HEK293 (cell line): ENCODE data around the gene KIFC1.
"Not testable (repeated sequence)": the region's sequence is repeated elsewhere in the genome, so short reads cannot be mapped to it uniquely, and the experiment has no call there.

Experiments
- CTCF ChIA-PET: fragments of 350-600 bp; formaldehyde crosslinking; extraction: SDS; loops from one replicate; lab custom pipeline; 2021; ENCODE audit warnings: antibody characterized with exemption; lab: Yijun Ruan, JAX
- POLR2A ChIA-PET: fragments of 300-600 bp; formaldehyde crosslinking; extraction: SDS; loops from one replicate; lab custom pipeline; 2020; ENCODE audit warnings: antibody characterized with exemption, inconsistent platforms; lab: Yijun Ruan, JAX
- H3K27ac ChIP-seq: fragments of 200-500 bp; sonication (Bioruptor generic); 2 replicates; pipeline ENCODE4 v1.5.1; 2014; ENCODE audit warnings: low read depth, low read length, control low read depth, inconsistent platforms; ENCODE audit errors: extremely low read depth
- H3K36me3 ChIP-seq, 2 experiments: fragments of 200-500 bp in 1 of 2; sonication (Bioruptor generic) in 1 of 2; 1 replicate in 1 of 2; 2 replicates in 1 of 2; pipeline ENCODE4 v1.5.1; 2014 to 2017; ENCODE audit warnings: inconsistent platforms in 2 of 2, low read length in 2 of 2; ENCODE audit not compliant: control insufficient read depth in 2 of 2, insufficient read depth in 1 of 2
- H3K4me1 ChIP-seq: fragments of 200-500 bp; sonication (Bioruptor generic); 2 replicates; pipeline ENCODE4 v1.5.1; 2014; ENCODE audit warnings: mild to moderate bottlenecking, low read length, inconsistent platforms; ENCODE audit not compliant: control insufficient read depth, insufficient read depth
- H3K4me3 ChIP-seq: 2 replicates; pipeline ENCODE4 v1.5.1; 2011; ENCODE audit warnings: low read depth, mild to moderate bottlenecking, control low read depth, low read length, moderate library complexity
- H3K9me3 ChIP-seq: fragments of 200-500 bp; sonication (Bioruptor generic); 2 replicates; pipeline ENCODE4 v1.5.1; 2014; ENCODE audit warnings: low read depth, low read length, inconsistent platforms; ENCODE audit not compliant: control insufficient read depth, insufficient read depth
- AEBP2 ChIP-seq: fragments of 450-650 bp; formaldehyde crosslinking; IDR thresholded peaks from 2 replicates; pipeline ENCODE4 v1.5.1; 2016; ENCODE audit warnings: missing biosample characterization, missing genetic modification characterization, borderline replicate concordance
- EGR2 ChIP-seq: fragments of 450-650 bp; formaldehyde crosslinking; IDR thresholded peaks from 2 replicates; pipeline ENCODE4 v1.5.1; 2016; ENCODE audit warnings: low read depth, missing biosample characterization, missing genetic modification characterization
- PRDM10 ChIP-seq: fragments of 450-650 bp; formaldehyde crosslinking; IDR thresholded peaks from 2 replicates; pipeline ENCODE4 v1.5.1; 2016; ENCODE audit warnings: missing biosample characterization, missing genetic modification characterization
- PRDM6 ChIP-seq: fragments of 450-650 bp; formaldehyde crosslinking; IDR thresholded peaks from 2 replicates; pipeline ENCODE4 v1.5.1; 2017; ENCODE audit warnings: missing biosample characterization, missing genetic modification characterization
- SP7 ChIP-seq: fragments of 450-650 bp; formaldehyde crosslinking; IDR thresholded peaks from 2 replicates; pipeline ENCODE4 v1.5.1; 2016; ENCODE audit warnings: missing biosample characterization, missing genetic modification characterization
- ZBTB17 ChIP-seq: fragments of 450-650 bp; formaldehyde crosslinking; IDR thresholded peaks from 2 replicates; pipeline ENCODE4 v1.5.1; 2016; ENCODE audit warnings: missing biosample characterization, missing genetic modification characterization
- ZNF184 ChIP-seq: fragments of 450-650 bp; IDR thresholded peaks from 2 replicates; pipeline ENCODE4 v1.5.1; 2018; ENCODE audit warnings: missing biosample characterization, mild to moderate bottlenecking, missing genetic modification characterization
- ZNF221 ChIP-seq: fragments of 450-650 bp; formaldehyde crosslinking; IDR thresholded peaks from 2 replicates; pipeline ENCODE4 v1.5.1; 2017; ENCODE audit warnings: missing biosample characterization, missing genetic modification characterization, borderline replicate concordance
- ZNF362 ChIP-seq: fragments of 450-650 bp; formaldehyde crosslinking; IDR thresholded peaks from 2 replicates; pipeline ENCODE4 v1.5.1; 2016; ENCODE audit warnings: missing biosample characterization, missing genetic modification characterization
- ZNF664 ChIP-seq: fragments of 450-650 bp; formaldehyde crosslinking; IDR thresholded peaks from 2 replicates; pipeline ENCODE4 v1.5.1; 2016; ENCODE audit warnings: missing biosample characterization, missing genetic modification characterization

KIFC1 gene

GRCh38 chr6:33367715-33368025, 24.0 kb upstream of the KIFC1 start:
- H3K27ac ChIP-seq = not testable (repeated sequence)

GRCh38 chr6:33371901-33372300, 19.7 kb upstream of the KIFC1 start:
- POLR2A ChIA-PET, H3K4me3 ChIP-seq, H3K27ac ChIP-seq, H3K9me3 ChIP-seq, H3K36me3 ChIP-seq: not testable (repeated sequence)
- H3K4me1 ChIP-seq = peaks cover 19% of the 10 kb centered on the region
- CTCF ChIA-PET = interaction anchor here (0.6 to 1.3 kb wide), 5 partner anchors 12 to 319 kb away, joined by 3 to 8 read pairs (median 4); no protein-coding TSS in a partner anchor

More at GRCh38 chr6:33367715-33368025, 24.0 kb upstream of the KIFC1 start:
- not testable (repeated sequence) for H3K9me3 ChIP-seq, H3K4me1 ChIP-seq, H3K36me3 ChIP-seq, H3K4me3 ChIP-seq
- CTCF ChIA-PET = interaction anchor here (1.7 kb wide), 1 partner anchor 23 kb away, joined by 5 read pairs; no protein-coding TSS in a partner anchor
- POLR2A ChIA-PET = interaction anchor here (0.7 to 1.2 kb wide), 2 partner anchors 78 to 213 kb away, joined by 3 to 7 read pairs; partner anchors contain the start of genes BAK1 and PFDN6
- peak; percentile 56; the same call in 1 of the 2 replicates for TF ChIP-seq ZNF362 (tag by site-specific recombination)

- Histone ChIP-seq H3K27ac (no peak overlapping the region; the same call in 1 of the 2 replicates), H3K36me3 (no peaks in the 10 kb centered on the region), H3K9me3 (no peaks in the 10 kb centered on the region)
- ChIA-PET POLR2A (interaction anchor here (0.6 kb wide), 1 partner anchor 48 kb away, joined by 5 read pairs; no protein-coding TSS in a partner anchor), CTCF (interaction anchor here (0.6 to 1.3 kb wide), 6 partner anchors 12 to 226 kb away, joined by 3 to 8 read pairs (median 4); no protein-coding TSS in a partner anchor)
- TF ChIP-seq PRDM6 (tag by site-specific recombination) (peak; percentile 55), AEBP2 (tag by site-specific recombination) (no peak), PRDM10 (tag by site-specific recombination) (no peak), ZNF664 (no peak), EGR2 (no peak), ZBTB17 (tag by site-specific recombination) (peak; percentile 32; the same call in 1 of the 2 replicates), ZNF221 (tag by site-specific recombination) (no peak), SP7 (tag by site-specific recombination) (0 out of 2 replicates have a peak, but pooled peaks have one; percentile 13), ZNF184 (no peak)
- TF ChIP-seq, all 188 proteins: peak for 3
- H3K4me1 ChIP-seq = peaks cover 19% of the 10 kb centered on the region
- no peak overlapping the region for H3K4me3 ChIP-seq
These were observed 19.0 kb upstream of the KIFC1 start for GRCh38 chr6:33372526-33373123.
